ENCODE measurements around the gene SLAIN1.
"Not testable (repeated sequence)": the region's sequence is repeated elsewhere in the genome, so short reads cannot be mapped to it uniquely, and the experiment has no call there.

SLAIN1 gene

GRCh38 chr13:77697217-77698103 is at the start of gene SLAIN1:
Gene SLAIN1, plus strand, starts transcription at chr13:77697687. Its CDS starts 227 bp downstream, at chr13:77697914.
- DNase-seq, result peak; percentile 34 to 99 (median 90)

GRCh38 chr13:77650409-77650808 is 47.1 kb upstream of the SLAIN1 start:
- no peak for DNase-seq

GRCh38 chr13:77653301-77653700 is 44.2 kb upstream of the SLAIN1 start:
- DNase-seq, result no peak

- not testable (repeated sequence) for DNase-seq
Observed at GRCh38 chr13:77660016-77660415, 37.5 kb upstream of the SLAIN1 start.

GRCh38 chr13:77660841-77661250 is 36.6 kb upstream of the SLAIN1 start:
- peak in 1 of 58 donors; percentile 6 for DNase-seq

GRCh38 chr13:77662301-77662700 is 35.2 kb upstream of the SLAIN1 start:
- DNase-seq, result not testable (repeated sequence)

GRCh38 chr13:77662831-77663230 is 34.7 kb upstream of the SLAIN1 start:
- not testable (repeated sequence) for DNase-seq

- no peak for DNase-seq
Observed at GRCh38 chr13:77674852-77675251, 22.6 kb upstream of the SLAIN1 start.

- no peak for DNase-seq
Observed at GRCh38 chr13:77678691-77679235, 18.7 kb upstream of the SLAIN1 start.

- no peak for DNase-seq
Observed at GRCh38 chr13:77687799-77688198, 9.7 kb upstream of the SLAIN1 start.

GRCh38 chr13:77691871-77692270 is 5.6 kb upstream of the SLAIN1 start:
- no peak for DNase-seq

GRCh38 chr13:77692746-77693448 is 4.6 kb upstream of the SLAIN1 start:
- DNase-seq, result peak in 1 of 58 donors; percentile 21

GRCh38 chr13:77693449-77693940 is 4.0 kb upstream of the SLAIN1 start:
- no peak for DNase-seq

GRCh38 chr13:77696006-77696878 is 1.2 kb upstream of the SLAIN1 start:
- peak in 29 of 58 donors; percentile 1 to 64 (median 21) for DNase-seq

GRCh38 chr13:77696879-77697216 is 639 bp upstream of the SLAIN1 start:
- DNase-seq, result peak in 1 of 58 donors; percentile 61

GRCh38 chr13:77698201-77699058 is 943 bp downstream of the SLAIN1 start:
- DNase-seq, result peak in 43 of 58 donors; percentile 5 to 65 (median 37)

- DNase-seq, result no peak
Observed at GRCh38 chr13:77699059-77699680, 1.7 kb downstream of the SLAIN1 start.

GRCh38 chr13:77701305-77701704 is 3.8 kb downstream of the SLAIN1 start:
- no peak for DNase-seq

- DNase-seq, result no peak
Observed at GRCh38 chr13:77702366-77702765, 4.9 kb downstream of the SLAIN1 start.

Measured in anterior cingulate cortex (tissue), 58 donors.